Motor neuron (in vitro differentiated cells): Measurements from ENCODE around the gene GSTA3. TPM values are rescaled to one million over a fixed set of nuclear protein-coding genes. Genes with fewer than 3 reads are reported as not detected.
"Not testable (repeated sequence)": the region's sequence is repeated elsewhere in the genome, so short reads cannot be mapped to it uniquely, and the experiment has no call there.

ENCODE experiments used
- ATAC-seq, 8 experiments: fragments of 200-7000 bp; cut with Tn5 transposase; replicated peaks in 6 of 8; 2 replicates each; pipeline ENCODE4 v1.8.0; 2021; ENCODE audit warnings: mild to moderate bottlenecking in 8 of 8, moderate library complexity in 8 of 8
- H3K27ac ChIP-seq, 2 donors: fragments of 250-450 bp; sonication (Bioruptor Pico); 2 replicates each; pipeline ENCODE4 v1.9.0; 2021; ENCODE audit warnings: antibody characterized with exemption in 2 of 2, mild to moderate bottlenecking in 2 of 2, moderate library complexity in 1 of 2
- H3K4me1 ChIP-seq, 2 donors: fragments of 250-450 bp; sonication (Bioruptor Pico); replicated peaks in 1 of 2; 2 replicates each; pipeline ENCODE4 v1.6.1; 2021; ENCODE audit warnings: antibody characterized with exemption in 2 of 2, mild to moderate bottlenecking in 2 of 2, moderate library complexity in 1 of 2
- H3K4me3 ChIP-seq, 5 donors: fragments of 250-450 bp; sonication (Bioruptor Pico); 2 replicates each; pipeline ENCODE4 v1.9.0; 2021; ENCODE audit warnings: antibody characterized with exemption in 5 of 5, mild to moderate bottlenecking in 5 of 5, moderate library complexity in 4 of 5
- WGBS, 10 experiments: fragments of 450-650 bp; shearing (Covaris generic); methylation state at CpG; one replicate each; pipeline ENCODE4 v1.0.0; 2022; 5-methylcytosine and 5-hydroxymethylcytosine counted together
- in situ Hi-C, 9 experiments: fragments of 400-800 bp; cut with MboI; loops; one replicate each; pipeline ENCODE4 v1.15.0; 2021; ENCODE audit warnings: low sequenced_read_pairs in 9 of 9, low pct_unique_long_range_greater_than_20kb in 2 of 9; ENCODE audit not compliant: unreplicated experiment in 9 of 9
- total RNA-seq, 8 experiments: library from RNA; unstranded; fragments of 300-600 nt; gene quantifications; 2 replicates each; pipeline versions ENCODE4 v1.2.3 to v1.2.4, GENCODE V29; 2022

Gene GSTA3
- total RNA-seq = not detected

- peak in 3 of 8 experiments; percentile 50 to 85 (median 83) for ATAC-seq
- H3K4me1 ChIP-seq = peaks cover 0 to 5% of the 10 kb centered on the region in 2 donors
- in situ Hi-C loops = no loop called here
- no peak within 1 kb of the TSS for H3K27ac ChIP-seq
- H3K4me3 ChIP-seq = no peak within 1 kb of the TSS
- 67 to 100% (median 81%) methylated on average over 1 to 2 of the region's 2 CpGs; no CpG with 5 or more reads in 2 of the 10 experiments for WGBS, 10 experiments
Measured at GRCh38 chr6:52909531-52909930, at the start of gene GSTA3. Gene GSTA3 (minus strand): TSS chr6:52909698. CDS start chr6:52905834, 3,864 bp downstream.

- no peak for ATAC-seq
- 33 to 80% (median 67%) methylated on average over 1 to 7 of the region's 8 CpGs; no CpG with 5 or more reads in 2 of the 10 experiments for WGBS, 10 experiments
- Histone ChIP-seq H3K4me1 (no peaks in the 10 kb centered on the region), H3K27ac (no peak overlapping the region), H3K4me3 (no peak overlapping the region)
- in situ Hi-C loops = no loop called here
Measured at GRCh38 chr6:52958546-52959255, 49.2 kb upstream of the GSTA3 start.

GRCh38 chr6:52955871-52956270 lies 46.4 kb upstream of the GSTA3 start:
- Histone ChIP-seq H3K27ac (no peak overlapping the region), H3K4me1 (no peaks in the 10 kb centered on the region), H3K4me3 (no peak overlapping the region)
- no peak for ATAC-seq
- in situ Hi-C loops = no loop called here
- WGBS, 10 experiments = 60 to 89% (median 73%) methylated on average over 1 to 5 of the region's 7 CpGs; no CpG with 5 or more reads in 3 of the 10 experiments

GRCh38 chr6:52953911-52954839 lies 44.7 kb upstream of the GSTA3 start:
- H3K4me3 ChIP-seq = no peak overlapping the region
- no peak for ATAC-seq
- in situ Hi-C loops = no loop called here
- 31 to 85% (median 65%) methylated on average over 3 to 6 of the region's 6 CpGs; no CpG with 5 or more reads in 1 of the 10 experiments for WGBS, 10 experiments
- no peak overlapping the region for H3K27ac ChIP-seq
- H3K4me1 ChIP-seq = no peaks in the 10 kb centered on the region

- no peak overlapping the region for H3K27ac ChIP-seq
- no peak overlapping the region for H3K4me3 ChIP-seq
- no peaks in the 10 kb centered on the region for H3K4me1 ChIP-seq
- no peak for ATAC-seq
- in situ Hi-C loops = no loop called here
- 0 to 85% (median 43%) methylated on average over 2 to 5 of the region's 5 CpGs for WGBS, 10 experiments
Measured at GRCh38 chr6:52946306-52946705, 36.8 kb upstream of the GSTA3 start.

- in situ Hi-C loops, H3K4me3 ChIP-seq, H3K4me1 ChIP-seq, ATAC-seq, H3K27ac ChIP-seq: not testable (repeated sequence)
- WGBS, 10 experiments = 75 to 100% (median 93%) methylated on average over 1 to 7 of the region's 10 CpGs; no CpG with 5 or more reads in 3 of the 10 experiments
Measured at GRCh38 chr6:52942821-52943220, 33.3 kb upstream of the GSTA3 start.

GRCh38 chr6:52942221-52942620 lies 32.7 kb upstream of the GSTA3 start:
- H3K4me1 ChIP-seq = no peaks in the 10 kb centered on the region
- no peak for ATAC-seq
- 59 to 100% (median 87%) methylated on average over 1 to 4 of the region's 4 CpGs; no CpG with 5 or more reads in 2 of the 10 experiments for WGBS, 10 experiments
- H3K4me3 ChIP-seq = no peak overlapping the region
- in situ Hi-C loops = no loop called here
- H3K27ac ChIP-seq = no peak overlapping the region

- Histone ChIP-seq H3K27ac (no peak overlapping the region), H3K4me3 (no peak overlapping the region), H3K4me1 (no peaks in the 10 kb centered on the region)
- 57 to 100% (median 96%) methylated on average over 2 of the region's 2 CpGs; no CpG with 5 or more reads in 7 of the 10 experiments for WGBS, 10 experiments
- no peak for ATAC-seq
- in situ Hi-C loops = no loop called here
Measured at GRCh38 chr6:52937908-52938307, 28.4 kb upstream of the GSTA3 start.

- Histone ChIP-seq H3K27ac (no peak overlapping the region), H3K4me1 (no peaks in the 10 kb centered on the region), H3K4me3 (no peak overlapping the region)
- in situ Hi-C loops = no loop called here
- 67 to 100% (median 100%) methylated on average over 1 of the region's 2 CpGs; no CpG with 5 or more reads in 5 of the 10 experiments for WGBS, 10 experiments
- no peak for ATAC-seq
Measured at GRCh38 chr6:52933778-52934177, 24.3 kb upstream of the GSTA3 start.

GRCh38 chr6:52931351-52931750 lies 21.9 kb upstream of the GSTA3 start:
- H3K27ac ChIP-seq = no peak overlapping the region
- in situ Hi-C loops = no loop called here
- 13 to 85% (median 57%) methylated on average over 1 to 2 of the region's 2 CpGs; no CpG with 5 or more reads in 2 of the 10 experiments for WGBS, 10 experiments
- ATAC-seq = no peak
- no peaks in the 10 kb centered on the region for H3K4me1 ChIP-seq
- no peak overlapping the region for H3K4me3 ChIP-seq

GRCh38 chr6:52929321-52930164 lies 20.0 kb upstream of the GSTA3 start:
- in situ Hi-C loops = no loop called here
- Histone ChIP-seq H3K4me1 (no peaks in the 10 kb centered on the region), H3K4me3 (no peak overlapping the region), H3K27ac (no peak overlapping the region)
- 40 to 100% (median 78%) methylated on average over 2 to 5 of the region's 6 CpGs; no CpG with 5 or more reads in 4 of the 10 experiments for WGBS, 10 experiments
- peak in 5 of 8 experiments; percentile 14 to 85 (median 35) for ATAC-seq

GRCh38 chr6:52927451-52927850 lies 18.0 kb upstream of the GSTA3 start:
- Histone ChIP-seq H3K4me3 (no peak overlapping the region), H3K4me1 (no peaks in the 10 kb centered on the region), H3K27ac (no peak overlapping the region)
- no peak for ATAC-seq
- in situ Hi-C loops = no loop called here
- 26 to 100% (median 68%) methylated on average over 1 to 8 of the region's 8 CpGs; no CpG with 5 or more reads in 2 of the 10 experiments for WGBS, 10 experiments
